ENCODE results near the gene LDHAL6A. TPM values are rescaled to one million over a fixed set of nuclear protein-coding genes. Genes with fewer than 3 reads are reported as not detected.

The LDHAL6A gene
- total RNA-seq, 2 experiments from 2014 or later: 0.19 TPM; not detected in 1

- CTCF ChIA-PET: interaction anchor here (1.3 kb wide), 1 partner anchor 235 kb away, joined by 3 read pairs; no protein-coding TSS in a partner anchor
Measured at GRCh38 chr11:18492888-18493287, 37.2 kb downstream of the LDHAL6A start.

GRCh38 chr11:18493310-18493709 is 37.7 kb downstream of the LDHAL6A start:
- Mint-ChIP-seq H3K36me3 (peaks cover 31% of the 10 kb centered on the region), H3K9me3 (no peaks in the 10 kb centered on the region), H3K27me3 (no peaks in the 10 kb centered on the region), H3K4me3 (no peak overlapping the region), H3K27ac (no peak overlapping the region), H3K4me1 (ENCODE audit: low read depth) (peaks cover 4% of the 10 kb centered on the region)
- intact Hi-C loops (cut with micrococcal nuclease): no loop called here
- no peak for DNase-seq
- ChIA-PET CTCF (interaction anchor here (0.6 to 1.4 kb wide), 3 partner anchors 54 to 249 kb away, joined by 3 read pairs; no protein-coding TSS in a partner anchor), POLR2A (no interaction called here)

More at GRCh38 chr11:18492888-18493287, 37.2 kb downstream of the LDHAL6A start:
- Mint-ChIP-seq H3K27me3 (no peaks in the 10 kb centered on the region), H3K4me3 (no peak overlapping the region), H3K27ac (peak overlapping the region; percentile 38), H3K36me3 (peaks cover 32% of the 10 kb centered on the region), H3K4me1 (ENCODE audit: low read depth) (peaks cover 4% of the 10 kb centered on the region), H3K9me3 (no peaks in the 10 kb centered on the region)
- POLR2A ChIA-PET: no interaction called here
- intact Hi-C loops (cut with micrococcal nuclease): no loop called here
- no peak for DNase-seq

DNA sequence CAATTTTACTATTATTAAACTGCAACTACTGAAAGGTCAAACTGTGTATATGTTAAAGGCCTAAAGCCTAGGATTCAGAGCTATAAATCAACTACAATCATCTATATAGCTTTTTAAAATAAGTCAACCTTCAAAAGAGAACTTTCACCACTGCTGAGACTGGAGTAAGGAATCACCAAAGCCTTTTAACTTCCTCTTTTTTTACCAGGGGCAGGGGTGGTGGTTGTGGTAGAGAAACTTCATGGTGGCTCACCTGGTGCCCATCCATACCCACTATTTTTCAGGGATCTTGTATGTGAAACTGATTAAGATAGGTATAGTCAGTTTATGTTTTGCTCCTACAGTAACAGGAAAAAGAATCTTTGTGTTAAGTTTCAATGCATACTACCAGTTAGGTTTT is 39.6 kb downstream of the LDHAL6A start:
- Mint-ChIP-seq H3K4me1 (ENCODE audit: low read depth) (peaks cover 4% of the 10 kb centered on the region), H3K9me3 (no peaks in the 10 kb centered on the region), H3K4me3 (no peak overlapping the region), H3K36me3 (peaks cover 32% of the 10 kb centered on the region), H3K27ac (no peak overlapping the region), H3K27me3 (no peaks in the 10 kb centered on the region)
- POLR2A ChIA-PET: no interaction called here
- DNase-seq: no peak
- intact Hi-C loops (cut with micrococcal nuclease): no loop called here
- CTCF ChIA-PET: no interaction called here

DNA sequence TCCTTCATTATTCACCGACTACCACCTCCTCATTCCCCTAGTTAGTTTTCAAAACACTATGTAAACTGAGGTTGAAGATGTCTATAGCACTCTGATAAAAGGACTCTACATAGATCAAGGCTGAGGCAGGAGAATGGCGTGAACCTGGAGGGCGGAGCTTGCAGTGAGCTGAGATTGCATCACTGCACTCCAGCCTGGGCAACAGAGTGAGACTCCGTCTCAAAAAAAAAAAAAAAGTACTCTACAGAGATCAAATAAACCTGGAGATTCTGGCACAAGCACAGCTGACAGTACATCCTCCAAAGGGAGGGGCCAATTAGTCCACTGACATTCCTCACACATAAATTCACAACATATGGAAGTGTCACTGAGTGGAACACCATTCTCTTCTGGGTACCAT is 40.0 kb downstream of the LDHAL6A start:
- ChIA-PET CTCF (no interaction called here), POLR2A (no interaction called here)
- Mint-ChIP-seq H3K36me3 (peaks cover 31% of the 10 kb centered on the region), H3K9me3 (no peaks in the 10 kb centered on the region), H3K27ac (no peak overlapping the region), H3K4me3 (no peak overlapping the region), H3K27me3 (no peaks in the 10 kb centered on the region), H3K4me1 (ENCODE audit: low read depth) (peaks cover 1% of the 10 kb centered on the region)
- intact Hi-C loops (cut with micrococcal nuclease): no loop called here
- DNase-seq: no peak

DNA sequence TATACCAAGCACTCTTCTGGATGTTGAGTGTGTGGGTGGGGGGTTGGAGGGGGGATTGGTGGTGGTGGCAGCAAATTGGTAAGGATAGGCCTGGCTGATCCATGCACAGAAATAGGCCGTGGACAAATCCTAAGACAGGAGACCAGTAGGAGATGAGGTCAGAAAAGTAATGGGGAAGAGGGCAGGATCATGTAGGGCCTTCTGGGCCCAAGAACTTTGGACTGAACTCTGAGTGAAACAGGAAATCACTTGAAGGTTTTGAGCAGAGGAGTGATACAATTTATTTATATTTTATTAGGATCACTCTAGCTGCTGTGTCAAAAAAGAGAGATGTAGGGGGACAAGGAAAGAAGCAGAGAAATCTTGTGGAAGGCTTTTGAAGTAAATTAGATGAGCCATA is 42.4 kb downstream of the LDHAL6A start:
- no peaks in the 10 kb centered on the region for H3K4me1 Mint-ChIP-seq (ENCODE audit: low read depth)
- ChIA-PET CTCF (no interaction called here), POLR2A (interaction anchor here (0.6 kb wide), 1 partner anchor 15 kb away, joined by 3 read pairs; no protein-coding TSS in a partner anchor)
- peaks cover 43% of the 10 kb centered on the region for H3K36me3 Mint-ChIP-seq
- no peak overlapping the region for H3K4me3 Mint-ChIP-seq
- H3K9me3 Mint-ChIP-seq: no peaks in the 10 kb centered on the region
- no peak for DNase-seq
- intact Hi-C loops (cut with micrococcal nuclease): no loop called here
- no peaks in the 10 kb centered on the region for H3K27me3 Mint-ChIP-seq
- H3K27ac Mint-ChIP-seq: no peak overlapping the region

- H3K4me3 Mint-ChIP-seq: no peak overlapping the region
- no peaks in the 10 kb centered on the region for H3K9me3 Mint-ChIP-seq
- CTCF ChIA-PET: interaction anchor here (0.6 to 0.8 kb wide), 3 partner anchors 91 to 258 kb away, joined by 3 read pairs; no protein-coding TSS in a partner anchor
- no peaks in the 10 kb centered on the region for H3K27me3 Mint-ChIP-seq
- intact Hi-C loops (cut with micrococcal nuclease): no loop called here
- POLR2A ChIA-PET: interaction anchor here (1.9 kb wide), 1 partner anchor 25 kb away, joined by 6 read pairs; the partner anchor contains the start of gene TSG101
- H3K4me1 Mint-ChIP-seq (ENCODE audit: low read depth): no peaks in the 10 kb centered on the region
- no peak overlapping the region for H3K27ac Mint-ChIP-seq
- no peak for DNase-seq
- H3K36me3 Mint-ChIP-seq: peaks cover 39% of the 10 kb centered on the region
Measured at GRCh38 chr11:18501629-18502028, 46.0 kb downstream of the LDHAL6A start.

DNA sequence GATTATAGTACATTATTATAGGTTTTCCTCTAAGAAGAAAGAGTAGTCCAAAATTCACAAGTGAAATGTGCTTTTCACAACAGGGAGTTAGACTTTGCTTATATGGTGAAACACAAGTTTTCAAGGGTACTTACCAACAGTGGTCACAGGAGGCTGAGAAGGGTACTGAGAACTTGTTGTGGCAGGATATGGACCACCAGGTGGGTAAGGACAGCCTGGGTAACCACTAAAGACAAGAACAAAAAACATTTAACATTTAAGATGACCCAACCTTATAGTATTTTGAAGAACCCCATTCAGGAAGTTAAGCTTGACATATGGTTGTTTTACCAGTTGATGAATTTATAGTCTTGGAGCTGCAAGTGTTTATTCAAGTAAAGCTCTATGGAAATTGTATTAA is 46.7 kb downstream of the LDHAL6A start:
- POLR2A ChIA-PET: no interaction called here
- Mint-ChIP-seq H3K36me3 (peaks cover 43% of the 10 kb centered on the region), H3K4me1 (ENCODE audit: low read depth) (no peaks in the 10 kb centered on the region), H3K4me3 (no peak overlapping the region), H3K9me3 (no peaks in the 10 kb centered on the region), H3K27ac (no peak overlapping the region), H3K27me3 (no peaks in the 10 kb centered on the region)
- no peak for DNase-seq
- CTCF ChIA-PET: no interaction called here
- intact Hi-C loops (cut with micrococcal nuclease): no loop called here

DNA sequence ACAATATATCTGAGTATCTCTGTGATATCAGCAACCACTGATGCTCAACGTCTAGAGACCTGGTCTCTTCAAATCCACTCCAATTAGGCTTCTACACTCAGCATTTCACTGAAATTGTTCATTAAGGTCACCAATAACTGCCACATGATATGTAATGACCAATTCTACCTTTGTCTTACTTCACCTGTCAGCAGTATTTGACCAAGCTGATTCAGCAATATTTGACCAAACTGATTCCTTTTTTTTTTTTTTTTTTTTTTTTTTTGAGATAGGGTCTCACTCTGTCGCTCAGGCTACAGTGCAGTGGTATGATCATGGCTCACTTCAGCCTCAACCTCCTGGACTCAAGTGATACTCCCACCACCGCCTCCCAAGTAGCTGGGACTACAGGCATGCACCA is 65.5 kb downstream of the LDHAL6A start:
- Mint-ChIP-seq H3K27ac (no peak overlapping the region), H3K27me3 (no peaks in the 10 kb centered on the region), H3K9me3 (no peaks in the 10 kb centered on the region), H3K36me3 (no peaks in the 10 kb centered on the region), H3K4me1 (ENCODE audit: low read depth) (peaks cover 35% of the 10 kb centered on the region), H3K4me3 (no peak overlapping the region)
- CTCF ChIA-PET: no interaction called here
- DNase-seq: no peak
- POLR2A ChIA-PET: interaction anchor here (0.6 kb wide), 1 partner anchor 96 kb away, joined by 3 read pairs; no protein-coding TSS in a partner anchor
- intact Hi-C loops (cut with micrococcal nuclease): no loop called here

- no peak overlapping the region for H3K27ac Mint-ChIP-seq
- no peaks in the 10 kb centered on the region for H3K27me3 Mint-ChIP-seq
- no peaks in the 10 kb centered on the region for H3K9me3 Mint-ChIP-seq
- peaks cover 35% of the 10 kb centered on the region for H3K4me1 Mint-ChIP-seq (ENCODE audit: low read depth)
- ChIA-PET POLR2A (no interaction called here), CTCF (interaction anchor here (0.6 to 1.6 kb wide), 5 partner anchors 12 to 406 kb away, joined by 3 to 4 read pairs (median 3); no protein-coding TSS in a partner anchor)
- H3K4me3 Mint-ChIP-seq: no peak overlapping the region
- H3K36me3 Mint-ChIP-seq: peaks cover 3% of the 10 kb centered on the region
- intact Hi-C loops (cut with micrococcal nuclease): no loop called here
- no peak for DNase-seq
Measured at GRCh38 chr11:18522388-18522787, 66.7 kb downstream of the LDHAL6A start.

DNA sequence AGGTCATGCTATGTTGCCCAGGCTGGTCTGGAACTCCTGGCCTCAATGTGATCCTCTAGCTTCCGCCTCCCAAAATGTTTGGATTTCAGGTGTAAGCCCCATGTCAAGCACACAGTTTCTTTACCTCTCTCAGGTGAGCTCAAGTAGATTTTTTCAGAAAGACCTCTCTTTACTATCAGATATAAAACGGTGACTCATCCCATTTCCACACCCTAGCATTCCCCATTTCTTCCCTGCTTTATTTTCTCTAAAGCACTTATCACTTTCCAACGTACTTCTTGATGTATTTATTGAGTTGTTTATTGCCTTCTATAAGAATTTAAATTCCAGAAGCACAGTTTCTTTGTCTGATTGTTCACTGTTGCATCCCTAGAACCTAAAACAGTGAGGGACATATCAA is 67.4 kb downstream of the LDHAL6A start:
- Mint-ChIP-seq H3K4me3 (no peak overlapping the region), H3K9me3 (no peaks in the 10 kb centered on the region), H3K27me3 (no peaks in the 10 kb centered on the region), H3K4me1 (ENCODE audit: low read depth) (peaks cover 40% of the 10 kb centered on the region), H3K27ac (no peak overlapping the region), H3K36me3 (peaks cover 3% of the 10 kb centered on the region)
- ChIA-PET POLR2A (no interaction called here), CTCF (interaction anchor here (0.8 to 1.8 kb wide), 6 partner anchors 13 to 407 kb away, joined by 3 to 8 read pairs (median 4); no protein-coding TSS in a partner anchor)
- intact Hi-C loops (cut with micrococcal nuclease): no loop called here
- DNase-seq: no peak

GRCh38 chr11:18524248-18524647 is 68.6 kb downstream of the LDHAL6A start:
- Mint-ChIP-seq H3K27ac (no peak overlapping the region), H3K4me1 (ENCODE audit: low read depth) (peaks cover 46% of the 10 kb centered on the region), H3K4me3 (no peak overlapping the region), H3K36me3 (peaks cover 5% of the 10 kb centered on the region), H3K27me3 (no peaks in the 10 kb centered on the region), H3K9me3 (no peaks in the 10 kb centered on the region)
- CTCF ChIA-PET: interaction anchor here (1.1 to 4.0 kb wide), 3 partner anchors 127 to 281 kb away, joined by 4 to 16 read pairs (median 8); no protein-coding TSS in a partner anchor
- POLR2A ChIA-PET: no interaction called here
- no peak for DNase-seq
- intact Hi-C loops (cut with micrococcal nuclease): no loop called here

- Mint-ChIP-seq H3K27me3 (no peaks in the 10 kb centered on the region), H3K27ac (peak overlapping the region; percentile 100), H3K9me3 (no peaks in the 10 kb centered on the region), H3K4me3 (peak overlapping the region; percentile 100), H3K4me1 (ENCODE audit: low read depth) (peaks cover 45% of the 10 kb centered on the region), H3K36me3 (peaks cover 5% of the 10 kb centered on the region)
- intact Hi-C loops (cut with micrococcal nuclease): loop anchor here (1.0 to 5.0 kb wide), 8 partner anchors 108 to 420 kb away; partner anchors contain the start of genes GTF2H1, HPS5, LDHA and SAAL1
- CTCF ChIA-PET: interaction anchor here (0.9 to 4.0 kb wide), 14 partner anchors 9 to 535 kb away, joined by 3 to 17 read pairs (median 4); partner anchors contain the start of gene SPTY2D1
- POLR2A ChIA-PET: interaction anchor here (0.5 to 3.6 kb wide), 17 partner anchors 10 to 516 kb away, joined by 3 to 28 read pairs (median 5); partner anchors contain the start of genes GTF2H1, HPS5, LDHA and SPTY2D1
- DNase-seq: no peak
Measured at GRCh38 chr11:18526130-18526520, 70.5 kb downstream of the LDHAL6A start.

All from activated CD4-positive, alpha-beta memory T cell treated with anti-CD3 and anti-CD28 coated beads for 36 hours (primary cell).